Activated CD4-positive, CD25-positive, alpha-beta regulatory T cell treated with anti-CD3 and anti-CD28 coated beads, Interleukin-2, amount 50 U/mL, for 24 hours (primary cell): ENCODE data around the gene SAMD14.
A peak's percentile ranks its signal among the peaks of the same experiment; 100 is the strongest.

Experiments used
- ATAC-seq, 2 donors: fragments of 150-1000 bp; cut with Tn5 transposase; one replicate each; pipeline ENCODE4 v1.10.0; 2021; ENCODE audit warnings: mild to moderate bottlenecking in 1 of 2, moderate library complexity in 1 of 2

The SAMD14 gene

GRCh38 chr17:50094753-50095619 lies 35.0 kb downstream of the SAMD14 start, which contains the start of gene PDK2:
Gene PDK2, plus strand, starts transcription at chr17:50095351. Its CDS starts 85 bp downstream, at chr17:50095436.
- peak; percentile 92 to 93 for ATAC-seq

DNA sequence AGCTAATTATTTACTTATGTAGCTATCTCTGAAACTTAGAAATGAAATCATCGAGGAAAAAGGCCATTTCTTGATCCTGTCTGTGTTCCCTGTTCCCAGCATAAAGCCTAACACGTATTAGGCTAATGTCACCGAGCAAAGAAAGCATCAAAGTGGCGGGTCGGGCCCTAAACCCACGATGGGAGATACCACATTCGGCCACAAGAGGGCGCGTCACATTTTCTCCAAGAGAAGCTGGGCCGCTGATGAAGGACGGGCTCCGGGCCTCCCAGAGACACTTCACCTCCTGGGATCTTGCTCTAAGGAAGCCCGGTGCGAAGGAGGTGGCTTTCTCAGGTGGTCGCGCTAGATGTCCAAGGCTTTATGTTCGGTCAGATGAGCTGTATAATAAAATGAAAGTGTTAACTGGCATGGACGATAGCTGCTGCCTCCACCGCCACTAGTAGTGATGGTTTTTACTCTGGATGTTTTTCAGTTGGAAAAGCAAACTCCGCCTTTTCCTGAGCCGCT lies 35.7 kb downstream of the SAMD14 start:
- peak; percentile 46 to 57 for ATAC-seq

- ATAC-seq = no peak
Observed at GRCh38 chr17:50093807-50094206, 36.2 kb downstream of the SAMD14 start.

DNA sequence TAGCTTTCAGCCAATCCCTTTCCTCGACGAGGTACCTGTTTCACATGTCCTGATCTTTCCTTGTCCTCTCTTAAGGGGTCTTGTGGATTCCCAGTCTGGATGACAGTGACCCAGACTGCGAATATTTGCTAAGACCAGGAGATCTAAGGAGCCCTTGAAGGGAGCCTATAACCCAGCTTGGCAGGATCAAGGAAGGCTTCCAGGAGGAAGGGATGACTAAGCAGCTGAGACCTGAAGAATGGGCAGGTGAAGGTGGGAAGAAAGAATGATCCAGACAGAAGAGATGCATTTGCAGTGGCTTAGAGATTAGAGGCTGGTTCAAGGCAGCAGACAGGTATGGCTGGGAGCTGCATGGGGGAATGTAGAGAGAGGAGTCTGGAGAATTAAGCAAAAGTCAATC lies 36.7 kb downstream of the SAMD14 start:
- ATAC-seq = no peak

DNA sequence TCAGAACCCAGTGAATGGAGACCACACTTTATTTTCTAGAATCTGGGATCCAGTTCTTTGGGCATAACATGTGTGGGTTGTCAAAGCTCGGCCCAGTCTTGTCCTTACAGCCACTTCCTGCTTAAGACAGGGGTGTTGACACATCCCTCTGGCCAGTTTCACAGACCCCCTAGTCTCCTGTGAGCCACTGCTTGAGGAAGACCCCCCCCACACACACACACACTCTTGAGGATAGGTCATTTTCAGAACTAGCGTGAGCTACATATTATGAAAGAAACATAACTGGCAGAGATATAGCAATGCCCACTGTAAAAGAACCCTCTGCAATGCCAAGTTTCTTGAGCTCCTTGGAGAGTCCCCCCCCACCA lies 38.1 kb downstream of the SAMD14 start:
- no peak for ATAC-seq

- no peak for ATAC-seq
Observed at GRCh38 chr17:50090971-50091917, 38.7 kb downstream of the SAMD14 start.

DNA sequence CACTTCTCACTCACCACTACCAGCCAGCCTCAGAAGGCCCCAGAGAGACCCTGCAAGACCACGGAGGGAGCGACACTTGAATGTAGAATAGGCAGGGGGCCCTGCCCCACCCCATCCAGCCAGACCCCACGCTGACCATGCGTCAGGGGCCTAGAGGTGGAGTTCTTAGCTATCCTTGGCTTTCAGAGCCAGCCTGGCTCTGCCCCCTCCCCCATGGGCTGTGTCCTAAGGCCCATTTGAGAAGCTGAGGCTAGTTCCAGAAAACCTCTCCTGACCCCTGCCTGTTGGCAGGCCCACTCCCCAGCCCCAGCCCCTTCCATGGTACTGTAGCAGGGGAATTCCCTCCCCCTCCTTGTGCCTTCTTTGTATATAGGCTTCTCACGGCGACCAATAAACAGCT lies 39.9 kb downstream of the SAMD14 start:
- no peak for ATAC-seq

DNA sequence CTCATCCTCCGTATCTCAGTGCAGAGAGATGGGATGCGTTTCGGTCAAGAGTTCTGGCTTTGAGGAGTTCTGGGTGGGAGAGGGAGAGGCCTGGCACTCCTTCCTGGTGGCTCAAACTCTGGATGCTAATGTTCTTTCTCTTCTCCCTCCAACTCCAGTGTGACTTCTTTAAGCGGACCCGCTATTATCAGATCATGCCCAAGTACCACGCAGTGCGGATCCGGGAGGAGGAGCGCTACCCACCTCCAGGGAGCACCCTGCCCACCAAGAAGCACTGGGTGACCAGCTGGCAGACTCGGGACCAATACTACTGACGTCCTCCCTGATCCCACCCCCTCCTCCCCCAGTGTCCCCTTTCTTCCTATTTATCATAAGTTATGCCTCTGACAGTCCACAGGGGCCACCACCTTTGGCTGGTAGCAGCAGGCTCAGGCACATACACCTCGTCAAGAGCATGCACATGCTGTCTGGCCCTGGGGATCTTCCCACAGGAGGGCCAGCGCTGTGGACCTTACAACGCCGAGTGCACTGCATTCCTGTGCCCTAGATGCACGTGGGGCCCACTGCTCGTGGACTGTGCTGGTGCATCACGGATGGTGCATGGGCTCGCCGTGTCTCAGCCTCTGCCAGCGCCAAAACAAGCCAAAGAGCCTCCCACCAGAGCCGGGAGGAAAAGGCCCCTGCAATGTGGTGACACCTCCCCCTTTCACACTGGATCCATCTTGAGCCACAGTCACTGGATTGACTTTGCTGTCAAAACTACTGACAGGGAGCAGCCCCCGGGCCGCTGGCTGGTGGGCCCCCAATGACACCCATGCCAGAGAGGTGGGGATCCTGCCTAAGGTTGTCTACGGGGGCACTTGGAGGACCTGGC lies 40.8 kb downstream of the SAMD14 start:
- ATAC-seq = no peak

- ATAC-seq = no peak
Observed at GRCh38 chr17:50087912-50088405, 42.0 kb downstream of the SAMD14 start.

GRCh38 chr17:50087246-50087911 lies 42.6 kb downstream of the SAMD14 start:
- peak; percentile 90 to 93 for ATAC-seq

- no peak for ATAC-seq
Observed at GRCh38 chr17:50081757-50082156, 48.2 kb downstream of the SAMD14 start.

GRCh38 chr17:50080827-50081226 lies 49.1 kb downstream of the SAMD14 start:
- no peak for ATAC-seq

DNA sequence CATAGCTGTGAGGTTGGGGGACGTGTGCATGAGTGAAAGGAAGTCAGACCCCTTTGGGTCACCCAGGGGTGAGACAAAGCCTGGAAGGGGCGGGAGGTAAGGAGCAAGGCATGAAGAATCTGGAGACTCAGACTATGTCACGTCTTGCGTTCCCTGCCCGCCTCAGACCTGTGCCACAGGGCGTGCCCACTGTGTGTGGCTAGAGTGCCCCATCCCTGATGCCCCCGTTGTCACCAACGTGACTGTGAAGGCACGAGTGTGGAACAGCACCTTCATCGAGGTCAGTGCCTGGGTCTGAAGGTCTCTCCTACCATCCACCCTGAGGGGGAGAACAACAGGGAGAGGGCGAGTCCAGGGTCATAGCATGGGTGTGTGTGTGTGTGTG lies 49.9 kb downstream of the SAMD14 start:
- no peak for ATAC-seq

DNA sequence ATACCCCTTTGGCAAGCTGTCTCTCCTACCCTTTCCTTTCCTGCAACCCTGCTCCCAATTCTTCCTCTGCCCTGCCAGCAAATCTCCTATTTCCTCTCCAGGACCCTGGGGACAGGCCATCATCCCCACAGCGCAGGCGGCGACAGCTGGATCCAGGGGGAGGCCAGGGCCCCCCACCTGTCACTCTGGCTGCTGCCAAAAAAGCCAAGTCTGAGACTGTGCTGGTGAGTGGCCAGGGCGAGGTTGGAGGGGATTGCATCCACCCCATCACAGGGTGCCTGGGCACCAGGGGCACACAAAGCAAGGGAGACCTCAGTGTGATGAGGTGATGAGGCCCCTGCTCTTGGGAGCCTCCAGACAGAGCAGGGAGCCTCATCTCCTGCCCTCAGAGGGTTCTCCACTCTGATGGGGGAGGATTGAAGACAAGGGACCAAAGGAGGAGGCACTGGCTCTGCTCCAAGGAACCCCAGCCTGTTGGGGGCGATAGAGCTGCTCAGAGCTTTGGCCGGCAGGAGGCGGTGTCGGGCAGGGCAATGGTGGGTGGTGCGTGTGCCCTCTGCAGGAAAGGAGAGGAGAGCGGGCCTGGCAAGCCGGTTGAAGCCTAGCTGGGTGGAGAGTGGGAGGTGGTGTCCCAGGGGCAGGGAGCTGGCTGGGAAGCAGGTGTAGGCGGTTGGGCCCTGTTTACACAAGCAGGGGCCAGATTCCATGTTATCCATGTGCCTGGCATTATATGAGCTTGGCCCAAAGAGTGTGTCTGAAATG lies 50.4 kb downstream of the SAMD14 start:
- ATAC-seq = no peak

GRCh38 chr17:50078430-50078829 lies 51.5 kb downstream of the SAMD14 start:
- no peak for ATAC-seq

DNA sequence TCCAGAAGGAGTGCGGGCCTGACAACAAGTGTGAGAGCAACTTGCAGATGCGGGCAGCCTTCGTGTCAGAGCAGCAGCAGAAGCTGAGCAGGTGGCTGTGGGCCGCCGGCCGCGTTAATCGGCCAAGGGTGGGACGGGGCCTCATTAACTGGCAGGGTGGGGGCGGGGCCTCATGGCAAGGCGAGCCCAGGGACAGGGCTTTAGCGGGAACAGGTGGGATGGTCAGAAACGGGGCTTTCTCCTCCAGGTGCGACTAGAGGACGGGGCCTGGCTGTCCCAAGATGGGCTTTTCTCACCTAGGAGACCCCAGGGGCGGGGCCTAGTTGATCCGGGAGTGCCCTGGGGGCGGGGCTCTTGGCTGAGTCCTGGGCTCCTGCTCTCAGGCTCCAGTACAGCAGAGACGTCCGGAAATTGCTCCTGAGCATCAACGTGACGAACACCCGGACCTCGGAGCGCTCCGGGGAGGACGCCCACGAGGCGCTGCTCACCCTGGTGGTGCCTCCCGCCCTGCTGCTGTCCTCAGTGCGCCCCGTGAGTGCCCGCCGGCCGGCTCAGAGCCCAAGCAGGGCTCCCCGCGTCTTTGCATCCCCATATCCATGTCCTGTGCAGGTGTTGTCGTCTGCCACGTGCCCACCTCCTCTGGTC lies 53.2 kb downstream of the SAMD14 start:
- ATAC-seq = no peak

- ATAC-seq = no peak
Observed at GRCh38 chr17:50076221-50076590, 53.8 kb downstream of the SAMD14 start.

GRCh38 chr17:50075446-50076032 lies 54.4 kb downstream of the SAMD14 start:
- no peak for ATAC-seq

- ATAC-seq = no peak
Observed at GRCh38 chr17:50074227-50074626, 55.7 kb downstream of the SAMD14 start.

DNA sequence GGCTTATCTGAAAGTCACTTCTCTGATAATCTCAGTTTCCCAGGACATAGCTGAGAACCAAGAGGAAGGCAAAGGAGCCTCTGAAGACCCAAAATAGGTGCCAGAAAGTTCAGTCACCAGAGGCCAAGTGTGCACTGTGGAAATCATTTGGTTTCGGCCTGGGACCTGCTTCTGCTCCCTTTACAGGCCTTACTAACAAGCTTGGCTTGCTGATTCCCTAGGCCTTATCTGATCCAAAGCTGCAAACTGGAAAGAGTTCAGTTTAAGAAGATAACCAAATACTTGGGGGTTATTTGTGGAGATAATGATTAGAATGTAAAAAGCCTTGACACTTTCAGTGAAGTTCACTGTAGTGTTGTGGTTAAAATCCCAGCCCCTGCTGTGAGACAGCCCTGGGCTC lies 57.0 kb downstream of the SAMD14 start:
- ATAC-seq = no peak
